ENCODE results near the gene PCDHGC4.

GRCh38 chr5:141491323-141492167 is 6.7 kb downstream of the PCDHGC4 start:
- TF ChIP-seq CTCF (conservative IDR thresholded peaks at IDR 0.05; ENCODE audit: low read depth, low read length): no peak
- no peak for TF ChIP-seq EZH2 (IDR thresholded peaks at IDR 0.05; ENCODE audit: borderline replicate concordance, low read depth, low read length, poor library complexity, severe bottlenecking)

Data from A673 (cell line).